B cell (primary cell): ENCODE data around the gene GAK.

Experiments
- EZH2 ChIP-seq: IDR thresholded peaks from 2 replicates; pipeline ENCODE4 v1.6.1; 2012; ENCODE audit warnings: borderline replicate concordance, low read depth, mild to moderate bottlenecking, moderate library complexity, low read length; ENCODE audit not compliant: insufficient read depth, poor library complexity, severe bottlenecking
- TF ChIP-seq, protein P1 (sequence below): fragments of 200-600 bp; IDR thresholded peaks from one replicate; pipeline ENCODE4 v1.8.0; 2022; ENCODE audit warnings: antibody characterized with exemption, mild to moderate bottlenecking

GRCh38 chr4:853416-853781 is 78.7 kb downstream of the GAK start:
- TF ChIP-seq, protein P1, sequence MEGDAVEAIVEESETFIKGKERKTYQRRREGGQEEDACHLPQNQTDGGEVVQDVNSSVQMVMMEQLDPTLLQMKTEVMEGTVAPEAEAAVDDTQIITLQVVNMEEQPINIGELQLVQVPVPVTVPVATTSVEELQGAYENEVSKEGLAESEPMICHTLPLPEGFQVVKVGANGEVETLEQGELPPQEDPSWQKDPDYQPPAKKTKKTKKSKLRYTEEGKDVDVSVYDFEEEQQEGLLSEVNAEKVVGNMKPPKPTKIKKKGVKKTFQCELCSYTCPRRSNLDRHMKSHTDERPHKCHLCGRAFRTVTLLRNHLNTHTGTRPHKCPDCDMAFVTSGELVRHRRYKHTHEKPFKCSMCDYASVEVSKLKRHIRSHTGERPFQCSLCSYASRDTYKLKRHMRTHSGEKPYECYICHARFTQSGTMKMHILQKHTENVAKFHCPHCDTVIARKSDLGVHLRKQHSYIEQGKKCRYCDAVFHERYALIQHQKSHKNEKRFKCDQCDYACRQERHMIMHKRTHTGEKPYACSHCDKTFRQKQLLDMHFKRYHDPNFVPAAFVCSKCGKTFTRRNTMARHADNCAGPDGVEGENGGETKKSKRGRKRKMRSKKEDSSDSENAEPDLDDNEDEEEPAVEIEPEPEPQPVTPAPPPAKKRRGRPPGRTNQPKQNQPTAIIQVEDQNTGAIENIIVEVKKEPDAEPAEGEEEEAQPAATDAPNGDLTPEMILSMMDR: no peak
- no peak for TF ChIP-seq EZH2
